ENCODE measurements around the gene CROCC. TPM values are rescaled to one million over a fixed set of nuclear protein-coding genes. Genes with fewer than 3 reads are reported as not detected.
A peak's percentile ranks its signal among the peaks of the same experiment; 100 is the strongest.

The CROCC gene
- total RNA-seq, 6 experiments from 2014 or later: 6.5 to 12.7 (median 9.4) TPM

- no peaks in the 10 kb centered on the region for H3K27me3 ChIP-seq
- H3K36me3 ChIP-seq: peaks cover 0 to 2% (median 0%) of the 10 kb centered on the region in 4 donors
- ATAC-seq (no peak), DNase-seq (no peak)
- no peaks in the 10 kb centered on the region for H3K4me1 ChIP-seq
- no peak overlapping the region for H3K4me3 ChIP-seq
- H3K9me3 ChIP-seq: no peaks in the 10 kb centered on the region
- intact Hi-C loops (cut with DNase I): no loop called here
- TF ChIP-seq CTCF (IDR thresholded peaks at IDR 0.05) (no peak), POLR2A (IDR thresholded peaks at IDR 0.05) (no peak)
- WGBS (ENCODE audit: insufficient coverage, low coverage, low lambda C conversion rate, missing lambda C conversion rate): 74% methylated on average over 11 of the region's 11 CpGs
- H3K27ac ChIP-seq: no peak overlapping the region
Observed at GRCh38 chr1:16982902-16983301, 61.2 kb downstream of the CROCC start.

GRCh38 chr1:16983649-16984048 is 61.9 kb downstream of the CROCC start:
- no peak overlapping the region for H3K27ac ChIP-seq
- no CpG with 5 or more reads among the region's 4 CpGs for WGBS (ENCODE audit: insufficient coverage, low coverage, low lambda C conversion rate, missing lambda C conversion rate)
- DNase-seq (no peak), ATAC-seq (no peak)
- peaks cover 0 to 2% (median 0%) of the 10 kb centered on the region in 4 donors for H3K36me3 ChIP-seq
- no peaks in the 10 kb centered on the region for H3K9me3 ChIP-seq
- TF ChIP-seq CTCF (IDR thresholded peaks at IDR 0.05) (no peak), POLR2A (IDR thresholded peaks at IDR 0.05) (no peak)
- no peaks in the 10 kb centered on the region for H3K27me3 ChIP-seq
- intact Hi-C loops (cut with DNase I): no loop called here
- no peaks in the 10 kb centered on the region for H3K4me1 ChIP-seq
- no peak overlapping the region for H3K4me3 ChIP-seq

GRCh38 chr1:16984717-16985116 is 63.0 kb downstream of the CROCC start:
- Histone ChIP-seq H3K36me3 (peaks cover 0 to 2% (median 0%) of the 10 kb centered on the region in 4 donors), H3K9me3 (no peaks in the 10 kb centered on the region), H3K4me3 (no peak overlapping the region), H3K4me1 (no peaks in the 10 kb centered on the region), H3K27ac (no peak overlapping the region), H3K27me3 (no peaks in the 10 kb centered on the region)
- WGBS (ENCODE audit: insufficient coverage, low coverage, low lambda C conversion rate, missing lambda C conversion rate): 40% methylated on average over 2 of the region's 7 CpGs
- DNase-seq (no peak), ATAC-seq (peak in 2 of 4 donors; percentile 5 to 55)
- TF ChIP-seq CTCF (IDR thresholded peaks at IDR 0.05) (no peak), POLR2A (IDR thresholded peaks at IDR 0.05) (no peak)
- intact Hi-C loops (cut with DNase I): no loop called here

- Histone ChIP-seq H3K4me3 (no peak overlapping the region), H3K4me1 (no peaks in the 10 kb centered on the region), H3K27me3 (no peaks in the 10 kb centered on the region), H3K36me3 (peaks cover 0 to 2% (median 0%) of the 10 kb centered on the region in 4 donors), H3K27ac (no peak overlapping the region), H3K9me3 (no peaks in the 10 kb centered on the region)
- DNase-seq (no peak), ATAC-seq (no peak)
- no peak for TF ChIP-seq POLR2A (IDR thresholded peaks at IDR 0.05)
- TF ChIP-seq CTCF (IDR thresholded peaks at IDR 0.05): no peak
- intact Hi-C loops (cut with DNase I): no loop called here
- WGBS (ENCODE audit: insufficient coverage, low coverage, low lambda C conversion rate, missing lambda C conversion rate): 100% methylated on average over 6 of the region's 19 CpGs
Observed at GRCh38 chr1:16986113-16986512, 64.4 kb downstream of the CROCC start.

GRCh38 chr1:16986560-16986959 is 64.8 kb downstream of the CROCC start:
- Histone ChIP-seq H3K27ac (no peak overlapping the region), H3K4me3 (no peak overlapping the region), H3K36me3 (peaks cover 0 to 2% (median 0%) of the 10 kb centered on the region in 4 donors), H3K27me3 (no peaks in the 10 kb centered on the region), H3K4me1 (no peaks in the 10 kb centered on the region), H3K9me3 (no peaks in the 10 kb centered on the region)
- WGBS (ENCODE audit: insufficient coverage, low coverage, low lambda C conversion rate, missing lambda C conversion rate): 89% methylated on average over 8 of the region's 23 CpGs
- DNase-seq (no peak), ATAC-seq (no peak)
- intact Hi-C loops (cut with DNase I): no loop called here
- TF ChIP-seq CTCF (IDR thresholded peaks at IDR 0.05) (no peak), POLR2A (IDR thresholded peaks at IDR 0.05) (no peak)
